Measurements from ENCODE around the gene OGN.

The OGN gene

DNA sequence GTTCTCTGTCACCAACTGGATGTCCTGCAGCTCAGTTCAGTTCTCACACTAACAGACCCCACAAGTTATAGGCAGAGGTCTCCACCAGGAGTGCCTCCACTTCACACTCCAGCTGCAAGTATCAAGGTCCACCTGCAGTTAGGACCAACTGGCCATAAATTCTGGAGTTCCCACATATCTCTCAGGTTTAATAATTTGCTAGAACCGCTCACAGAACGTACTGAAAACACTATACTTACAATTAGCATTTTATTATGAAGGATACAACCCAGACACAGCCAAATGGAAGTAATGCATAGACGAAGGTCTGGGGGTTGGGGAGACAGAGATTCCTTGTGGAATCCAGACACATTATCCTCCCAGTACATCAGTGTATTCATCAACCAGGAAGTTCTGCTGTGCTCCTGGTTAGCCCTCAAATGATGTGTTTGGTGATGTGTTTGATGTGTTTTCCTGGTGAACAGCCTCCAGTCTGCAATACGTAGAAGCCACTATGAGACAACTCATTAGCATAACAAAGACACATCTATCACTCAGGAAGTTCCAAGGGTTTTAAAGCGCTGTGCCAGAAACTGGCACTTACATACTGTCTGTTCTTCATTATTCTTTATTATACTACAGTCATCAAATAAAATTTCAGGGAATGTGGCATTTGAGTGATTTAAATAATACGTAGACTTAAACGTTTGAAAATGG is 25.4 kb downstream of the OGN start:
- Histone ChIP-seq H3K27me3 (ENCODE audit: insufficient read depth, poor library complexity, severe bottlenecking) (no peaks in the 10 kb centered on the region), H3K36me3 (ENCODE audit: low read depth) (no peaks in the 10 kb centered on the region), H3K27ac (ENCODE audit: poor library complexity, severe bottlenecking) (no peak overlapping the region), H3K9me3 (ENCODE audit: severe bottlenecking) (peaks cover 4% of the 10 kb centered on the region), H3K4me3 (ENCODE audit: severe bottlenecking) (no peak overlapping the region), H3K4me1 (ENCODE audit: insufficient read depth, poor library complexity, severe bottlenecking) (peaks cover 4% of the 10 kb centered on the region)
- TF ChIP-seq, protein P1, sequence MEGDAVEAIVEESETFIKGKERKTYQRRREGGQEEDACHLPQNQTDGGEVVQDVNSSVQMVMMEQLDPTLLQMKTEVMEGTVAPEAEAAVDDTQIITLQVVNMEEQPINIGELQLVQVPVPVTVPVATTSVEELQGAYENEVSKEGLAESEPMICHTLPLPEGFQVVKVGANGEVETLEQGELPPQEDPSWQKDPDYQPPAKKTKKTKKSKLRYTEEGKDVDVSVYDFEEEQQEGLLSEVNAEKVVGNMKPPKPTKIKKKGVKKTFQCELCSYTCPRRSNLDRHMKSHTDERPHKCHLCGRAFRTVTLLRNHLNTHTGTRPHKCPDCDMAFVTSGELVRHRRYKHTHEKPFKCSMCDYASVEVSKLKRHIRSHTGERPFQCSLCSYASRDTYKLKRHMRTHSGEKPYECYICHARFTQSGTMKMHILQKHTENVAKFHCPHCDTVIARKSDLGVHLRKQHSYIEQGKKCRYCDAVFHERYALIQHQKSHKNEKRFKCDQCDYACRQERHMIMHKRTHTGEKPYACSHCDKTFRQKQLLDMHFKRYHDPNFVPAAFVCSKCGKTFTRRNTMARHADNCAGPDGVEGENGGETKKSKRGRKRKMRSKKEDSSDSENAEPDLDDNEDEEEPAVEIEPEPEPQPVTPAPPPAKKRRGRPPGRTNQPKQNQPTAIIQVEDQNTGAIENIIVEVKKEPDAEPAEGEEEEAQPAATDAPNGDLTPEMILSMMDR (IDR thresholded peaks at IDR 0.05; ENCODE audit: poor library complexity, severe bottlenecking), result no peak
- no peak for DNase-seq (ENCODE audit: low spot score)
- ATAC-seq (ENCODE audit: low read depth), result no peak

DNA sequence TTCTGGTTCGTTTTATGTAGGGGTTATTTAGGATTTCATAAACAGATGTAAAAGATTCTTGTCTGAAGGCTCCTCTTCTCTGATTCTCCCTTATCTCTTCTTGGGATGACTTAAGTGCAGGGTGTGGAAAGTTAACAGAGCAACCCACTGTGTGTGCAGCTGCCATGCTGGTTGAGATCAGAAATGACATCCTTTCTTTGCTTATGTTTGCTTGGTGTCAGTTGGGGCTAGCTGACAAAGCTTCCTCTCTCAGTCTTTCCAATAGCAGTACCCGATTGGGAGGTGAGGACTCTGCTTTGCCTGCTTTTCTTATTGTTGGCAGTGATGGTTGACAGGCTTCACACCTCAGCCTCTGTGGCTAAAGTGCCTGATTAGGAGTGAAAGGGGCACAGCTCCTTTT is 26.5 kb downstream of the OGN start:
- no peak for DNase-seq (ENCODE audit: low spot score)
- no peaks in the 10 kb centered on the region for H3K27me3 ChIP-seq (ENCODE audit: insufficient read depth, poor library complexity, severe bottlenecking)
- no peaks in the 10 kb centered on the region for H3K36me3 ChIP-seq (ENCODE audit: low read depth)
- TF ChIP-seq, protein P1 (IDR thresholded peaks at IDR 0.05; ENCODE audit: poor library complexity, severe bottlenecking), result no peak
- H3K27ac ChIP-seq (ENCODE audit: poor library complexity, severe bottlenecking), result no peak overlapping the region
- peaks cover 8% of the 10 kb centered on the region for H3K9me3 ChIP-seq (ENCODE audit: severe bottlenecking)
- H3K4me3 ChIP-seq (ENCODE audit: severe bottlenecking), result no peak overlapping the region
- H3K4me1 ChIP-seq (ENCODE audit: insufficient read depth, poor library complexity, severe bottlenecking), result no peaks in the 10 kb centered on the region
- no peak for ATAC-seq (ENCODE audit: low read depth)

DNA sequence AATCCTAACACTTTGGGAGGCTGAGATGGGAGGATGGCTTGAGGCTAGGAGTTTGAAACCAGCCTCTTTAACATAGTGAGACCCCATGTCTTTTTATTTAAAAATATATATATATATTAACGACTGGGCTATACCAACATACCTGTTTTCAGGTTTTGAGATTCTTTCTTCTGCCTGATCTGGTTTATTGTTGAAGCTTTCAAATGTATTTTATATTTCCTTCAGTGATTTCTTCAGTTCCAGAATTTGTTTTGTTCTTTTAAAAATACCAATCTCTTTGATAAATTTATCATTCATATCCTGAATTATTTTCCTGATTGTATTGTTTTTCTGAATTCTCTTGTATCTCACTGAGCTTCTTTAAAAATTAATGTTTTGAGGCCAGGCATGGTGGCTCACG is 31.2 kb downstream of the OGN start:
- Histone ChIP-seq H3K36me3 (ENCODE audit: low read depth) (no peaks in the 10 kb centered on the region), H3K27ac (ENCODE audit: poor library complexity, severe bottlenecking) (no peak overlapping the region), H3K27me3 (ENCODE audit: insufficient read depth, poor library complexity, severe bottlenecking) (no peaks in the 10 kb centered on the region), H3K9me3 (ENCODE audit: severe bottlenecking) (peaks cover 12% of the 10 kb centered on the region), H3K4me3 (ENCODE audit: severe bottlenecking) (no peak overlapping the region), H3K4me1 (ENCODE audit: insufficient read depth, poor library complexity, severe bottlenecking) (no peaks in the 10 kb centered on the region)
- TF ChIP-seq, protein P1 (IDR thresholded peaks at IDR 0.05; ENCODE audit: poor library complexity, severe bottlenecking), result no peak
- no peak for ATAC-seq (ENCODE audit: low read depth)
- DNase-seq (ENCODE audit: low spot score), result no peak

DNA sequence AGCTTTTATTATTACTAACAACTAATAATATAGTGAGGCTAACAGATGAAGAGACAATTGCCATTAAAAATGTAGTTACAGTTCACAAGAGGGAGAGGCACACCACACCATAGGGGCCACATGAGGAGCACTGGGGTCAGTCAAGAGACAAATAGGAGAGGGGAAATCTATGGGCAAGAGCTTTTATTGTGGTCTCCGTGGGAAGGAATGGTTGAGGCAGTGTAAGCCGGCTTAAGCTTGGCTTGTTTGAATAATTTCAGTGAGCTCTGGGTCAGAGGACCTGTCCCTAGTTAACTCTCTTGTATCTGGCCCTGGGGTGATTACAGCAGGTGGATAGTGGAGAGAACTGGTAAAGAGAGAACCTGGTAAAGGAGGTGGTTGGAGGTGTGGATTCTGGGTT is 35.3 kb downstream of the OGN start:
- DNase-seq (ENCODE audit: low spot score) (no peak), ATAC-seq (ENCODE audit: low read depth) (no peak)
- H3K27ac ChIP-seq (ENCODE audit: poor library complexity, severe bottlenecking), result no peak overlapping the region
- H3K4me1 ChIP-seq (ENCODE audit: insufficient read depth, poor library complexity, severe bottlenecking), result no peaks in the 10 kb centered on the region
- H3K9me3 ChIP-seq (ENCODE audit: severe bottlenecking), result peaks cover 8% of the 10 kb centered on the region
- H3K36me3 ChIP-seq (ENCODE audit: low read depth), result peaks cover 5% of the 10 kb centered on the region; the same call in 1 of the 2 replicates
- TF ChIP-seq, protein P1 (IDR thresholded peaks at IDR 0.05; ENCODE audit: poor library complexity, severe bottlenecking), result no peak
- H3K4me3 ChIP-seq (ENCODE audit: severe bottlenecking), result no peak overlapping the region
- no peaks in the 10 kb centered on the region for H3K27me3 ChIP-seq (ENCODE audit: insufficient read depth, poor library complexity, severe bottlenecking)

DNA sequence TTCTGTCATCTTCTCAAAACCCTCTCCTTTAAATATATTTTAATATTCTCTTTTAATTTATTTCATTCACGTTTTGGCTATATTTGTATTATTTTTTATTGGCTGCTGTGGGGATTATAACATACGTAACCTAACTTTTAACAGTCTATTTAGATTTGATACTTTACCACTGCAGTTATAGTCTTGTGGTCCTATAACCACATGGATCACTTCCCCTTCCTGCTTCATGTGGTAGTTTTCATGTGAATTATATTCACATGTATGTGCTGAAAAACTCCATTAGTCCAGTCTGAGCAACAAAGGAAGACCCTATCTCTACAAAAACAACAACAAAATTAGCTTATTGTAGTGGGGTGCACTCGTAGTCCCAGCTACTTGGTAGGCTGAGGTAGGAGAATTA is 44.3 kb downstream of the OGN start:
- Histone ChIP-seq H3K27ac (ENCODE audit: poor library complexity, severe bottlenecking) (no peak overlapping the region), H3K4me1 (ENCODE audit: insufficient read depth, poor library complexity, severe bottlenecking) (no peaks in the 10 kb centered on the region), H3K27me3 (ENCODE audit: insufficient read depth, poor library complexity, severe bottlenecking) (no peaks in the 10 kb centered on the region), H3K4me3 (ENCODE audit: severe bottlenecking) (no peak overlapping the region), H3K9me3 (ENCODE audit: severe bottlenecking) (no peaks in the 10 kb centered on the region), H3K36me3 (ENCODE audit: low read depth) (no peaks in the 10 kb centered on the region)
- ATAC-seq (ENCODE audit: low read depth), result no peak
- TF ChIP-seq, protein P1 (IDR thresholded peaks at IDR 0.05; ENCODE audit: poor library complexity, severe bottlenecking), result no peak
- DNase-seq (ENCODE audit: low spot score), result no peak
